ENCODE data around the gene CST5.

CST5 gene

GRCh38 chr20:23924751-23925150 lies 45.2 kb upstream of the CST5 start:
- Histone ChIP-seq H3K9me3 (ENCODE audit: insufficient read depth, low read length) (peaks cover under 1% of the 10 kb centered on the region; the same call in 1 of the 2 replicates), H3K9ac (ENCODE audit: insufficient read length, low read depth) (no peak overlapping the region), H3K4me3 (ENCODE audit: insufficient read length, low read depth) (no peak overlapping the region), H3K27me3 (ENCODE audit: insufficient read depth, insufficient read length) (no peaks in the 10 kb centered on the region), H3K4me1 (ENCODE audit: insufficient read depth, insufficient read length) (peaks cover 7% of the 10 kb centered on the region), H3K36me3 (ENCODE audit: insufficient read depth, insufficient read length, low read length) (no peaks in the 10 kb centered on the region)
- no peak for DNase-seq (ENCODE audit: low read depth, low spot score)
- TF ChIP-seq YY1 (IDR thresholded peaks at IDR 0.05; ENCODE audit: insufficient read depth, insufficient read length) (no peak), SUZ12 (IDR thresholded peaks at IDR 0.05; ENCODE audit: extremely low read depth, insufficient read depth, insufficient read length) (no peak)

- Histone ChIP-seq H3K9me3 (ENCODE audit: insufficient read depth, low read length) (no peaks in the 10 kb centered on the region), H3K4me1 (ENCODE audit: insufficient read depth, insufficient read length) (peaks cover 7% of the 10 kb centered on the region), H3K36me3 (ENCODE audit: insufficient read depth, insufficient read length, low read length) (no peaks in the 10 kb centered on the region), H3K27me3 (ENCODE audit: insufficient read depth, insufficient read length) (no peaks in the 10 kb centered on the region), H3K4me3 (ENCODE audit: insufficient read length, low read depth) (no peak overlapping the region), H3K9ac (ENCODE audit: insufficient read length, low read depth) (no peak overlapping the region)
- no peak for DNase-seq (ENCODE audit: low read depth, low spot score)
- no peak for TF ChIP-seq YY1 (IDR thresholded peaks at IDR 0.05; ENCODE audit: insufficient read depth, insufficient read length)
- no peak for TF ChIP-seq SUZ12 (IDR thresholded peaks at IDR 0.05; ENCODE audit: extremely low read depth, insufficient read depth, insufficient read length)
- no peak for TF ChIP-seq ZNF274 (IDR thresholded peaks at IDR 0.05; ENCODE audit: low read depth, low read length)
These were observed 44.4 kb upstream of the CST5 start for GRCh38 chr20:23923891-23924435.

GRCh38 chr20:23923311-23923710 lies 43.8 kb upstream of the CST5 start:
- Histone ChIP-seq H3K36me3 (ENCODE audit: insufficient read depth, insufficient read length, low read length) (no peaks in the 10 kb centered on the region), H3K4me3 (ENCODE audit: insufficient read length, low read depth) (no peak overlapping the region), H3K4me1 (ENCODE audit: insufficient read depth, insufficient read length) (peaks cover 9% of the 10 kb centered on the region), H3K9ac (ENCODE audit: insufficient read length, low read depth) (no peak overlapping the region), H3K9me3 (ENCODE audit: insufficient read depth, low read length) (no peaks in the 10 kb centered on the region), H3K27me3 (ENCODE audit: insufficient read depth, insufficient read length) (no peaks in the 10 kb centered on the region)
- DNase-seq (ENCODE audit: low read depth, low spot score): no peak
- TF ChIP-seq ZNF274 (IDR thresholded peaks at IDR 0.05; ENCODE audit: low read depth, low read length): no peak
- TF ChIP-seq YY1 (IDR thresholded peaks at IDR 0.05; ENCODE audit: insufficient read depth, insufficient read length): no peak
- no peak for TF ChIP-seq SUZ12 (IDR thresholded peaks at IDR 0.05; ENCODE audit: extremely low read depth, insufficient read depth, insufficient read length)

GRCh38 chr20:23920408-23921325 lies 41.1 kb upstream of the CST5 start:
- no peaks in the 10 kb centered on the region for H3K9me3 ChIP-seq (ENCODE audit: insufficient read depth, low read length)
- peaks cover 9% of the 10 kb centered on the region for H3K4me1 ChIP-seq (ENCODE audit: insufficient read depth, insufficient read length)
- H3K36me3 ChIP-seq (ENCODE audit: insufficient read depth, insufficient read length, low read length): no peaks in the 10 kb centered on the region
- TF ChIP-seq YY1 (IDR thresholded peaks at IDR 0.05; ENCODE audit: insufficient read depth, insufficient read length) (no peak), SUZ12 (IDR thresholded peaks at IDR 0.05; ENCODE audit: extremely low read depth, insufficient read depth, insufficient read length) (no peak), ZNF274 (IDR thresholded peaks at IDR 0.05; ENCODE audit: low read depth, low read length) (no peak)
- no peak overlapping the region for H3K9ac ChIP-seq (ENCODE audit: insufficient read length, low read depth)
- no peak for DNase-seq (ENCODE audit: low read depth, low spot score)
- no peak overlapping the region for H3K4me3 ChIP-seq (ENCODE audit: insufficient read length, low read depth)
- H3K27me3 ChIP-seq (ENCODE audit: insufficient read depth, insufficient read length): no peaks in the 10 kb centered on the region

GRCh38 chr20:23918896-23919295 lies 39.3 kb upstream of the CST5 start:
- Histone ChIP-seq H3K36me3 (ENCODE audit: insufficient read depth, insufficient read length, low read length) (no peaks in the 10 kb centered on the region), H3K4me1 (ENCODE audit: insufficient read depth, insufficient read length) (peaks cover 9% of the 10 kb centered on the region), H3K9me3 (ENCODE audit: insufficient read depth, low read length) (no peaks in the 10 kb centered on the region), H3K4me3 (ENCODE audit: insufficient read length, low read depth) (no peak overlapping the region), H3K27me3 (ENCODE audit: insufficient read depth, insufficient read length) (no peaks in the 10 kb centered on the region), H3K9ac (ENCODE audit: insufficient read length, low read depth) (no peak overlapping the region)
- TF ChIP-seq YY1 (IDR thresholded peaks at IDR 0.05; ENCODE audit: insufficient read depth, insufficient read length): no peak
- no peak for TF ChIP-seq SUZ12 (IDR thresholded peaks at IDR 0.05; ENCODE audit: extremely low read depth, insufficient read depth, insufficient read length)
- TF ChIP-seq ZNF274 (IDR thresholded peaks at IDR 0.05; ENCODE audit: low read depth, low read length): no peak
- DNase-seq (ENCODE audit: low read depth, low spot score): no peak

GRCh38 chr20:23918101-23918862 lies 38.7 kb upstream of the CST5 start:
- no peak for DNase-seq (ENCODE audit: low read depth, low spot score)
- no peak overlapping the region for H3K9ac ChIP-seq (ENCODE audit: insufficient read length, low read depth)
- peaks cover 8% of the 10 kb centered on the region for H3K4me1 ChIP-seq (ENCODE audit: insufficient read depth, insufficient read length)
- TF ChIP-seq SUZ12 (IDR thresholded peaks at IDR 0.05; ENCODE audit: extremely low read depth, insufficient read depth, insufficient read length): no peak
- no peak for TF ChIP-seq YY1 (IDR thresholded peaks at IDR 0.05; ENCODE audit: insufficient read depth, insufficient read length)
- TF ChIP-seq ZNF274 (IDR thresholded peaks at IDR 0.05; ENCODE audit: low read depth, low read length): no peak
- no peaks in the 10 kb centered on the region for H3K27me3 ChIP-seq (ENCODE audit: insufficient read depth, insufficient read length)
- no peaks in the 10 kb centered on the region for H3K36me3 ChIP-seq (ENCODE audit: insufficient read depth, insufficient read length, low read length)
- H3K9me3 ChIP-seq (ENCODE audit: insufficient read depth, low read length): no peaks in the 10 kb centered on the region
- no peak overlapping the region for H3K4me3 ChIP-seq (ENCODE audit: insufficient read length, low read depth)

Measured in NT2/D1 (cell line).